GM12801 (cell line): ENCODE results near the gene NEGR1.

Experiments
- CTCF ChIP-seq: IDR thresholded peaks from one replicate; pipeline ENCODE4 v1.5.1; 2011; ENCODE audit warnings: control low read depth; ENCODE audit not compliant: insufficient read length; ENCODE audit errors: extremely low read depth

NEGR1 gene

GRCh38 chr1:71533950-71534349, 748.4 kb downstream of the NEGR1 start:
- TF ChIP-seq CTCF, result no peak

GRCh38 chr1:71532343-71532742, 750.0 kb downstream of the NEGR1 start:
- no peak for TF ChIP-seq CTCF

DNA sequence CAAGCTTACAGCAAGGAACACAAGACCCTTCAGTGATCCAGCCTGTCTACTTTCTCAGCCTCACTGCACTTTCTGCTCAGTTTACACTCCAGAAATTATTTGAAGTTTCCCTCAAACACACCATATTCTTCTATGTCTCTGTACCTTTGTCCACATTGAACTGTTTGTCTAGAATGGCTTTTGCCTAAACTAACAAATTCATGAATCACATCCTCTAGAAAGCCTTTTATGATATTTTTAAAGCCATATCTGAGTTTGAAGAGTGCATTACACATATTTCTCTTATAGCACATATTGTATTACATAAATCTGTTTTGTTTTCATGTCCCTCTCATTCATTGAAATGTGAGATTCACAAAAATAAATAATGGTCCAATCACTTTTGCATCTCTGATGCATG, 755.5 kb downstream of the NEGR1 start:
- TF ChIP-seq CTCF, result no peak

DNA sequence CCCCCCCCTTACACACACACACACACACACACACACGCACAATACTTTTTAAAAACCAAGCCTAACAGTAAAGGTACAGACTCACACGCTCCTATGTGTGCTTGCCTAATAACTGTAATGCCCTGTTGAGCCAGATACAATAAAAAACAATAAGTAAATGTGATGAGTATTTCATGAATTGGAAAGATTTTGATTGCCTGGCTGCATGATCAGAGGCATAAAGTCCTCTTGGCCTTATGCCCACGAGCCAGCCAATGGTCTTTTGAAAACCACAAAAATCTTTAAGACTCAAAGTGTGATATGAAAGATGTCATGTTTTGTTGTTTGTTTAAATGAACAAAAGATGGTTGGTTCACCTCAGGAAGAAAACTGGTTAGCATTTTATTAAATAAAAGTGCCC, 759.6 kb downstream of the NEGR1 start:
- no peak for TF ChIP-seq CTCF

GRCh38 chr1:71521655-71522264, 760.6 kb downstream of the NEGR1 start:
- TF ChIP-seq CTCF, result no peak

GRCh38 chr1:71511505-71511904, 770.8 kb downstream of the NEGR1 start:
- TF ChIP-seq CTCF, result no peak

GRCh38 chr1:71510725-71511124, 771.6 kb downstream of the NEGR1 start:
- no peak for TF ChIP-seq CTCF
